OCI-LY3 (cell line): Measurements from ENCODE around the gene PRR30.
A peak's percentile ranks its signal among the peaks of the same experiment; 100 is the strongest.
"Not testable (repeated sequence)": the region's sequence is repeated elsewhere in the genome, so short reads cannot be mapped to it uniquely, and the experiment has no call there.

Source experiments
- H2AFZ ChIP-seq: fragments of 200-600, 300-600 bp; shearing (Covaris generic); 2 replicates; pipeline ENCODE4 v1.6.0; 2014; ENCODE audit warnings: antibody characterized with exemption, low read depth, low read length
- H3K27ac ChIP-seq: fragments of 200-600, 300-600 bp; sonication (generic); 2 replicates; pipeline ENCODE4 v1.5.1; 2014; ENCODE audit warnings: mild to moderate bottlenecking, low read length, moderate library complexity, mixed read lengths
- H3K27me3 ChIP-seq: fragments of 200-600, 300-600 bp; sonication (generic); 2 replicates; pipeline ENCODE4 v1.6.1; 2014; ENCODE audit warnings: low read depth, low read length, mixed read lengths
- H3K36me3 ChIP-seq: fragments of 200-600, 300-600 bp; sonication (generic); replicated peaks from 2 replicates; pipeline ENCODE3; 2014; ENCODE audit warnings: low read depth, low read length, mixed read lengths
- H3K4me1 ChIP-seq: fragments of 300-600, 200-600 bp; sonication (generic); 2 replicates; pipeline ENCODE4 v1.6.1; 2014; ENCODE audit warnings: low read length, mixed read lengths
- H3K4me2 ChIP-seq: fragments of 200-600, 300-600 bp; sonication (generic); 2 replicates; pipeline ENCODE4 v1.6.1; 2014; ENCODE audit warnings: low read length, mixed read lengths
- H3K4me3 ChIP-seq: fragments of 300-600, 200-600 bp; sonication (generic); 2 replicates; pipeline ENCODE4 v1.5.1; 2014; ENCODE audit warnings: antibody characterized with exemption, mild to moderate bottlenecking, low read length, moderate library complexity
- H3K79me2 ChIP-seq: fragments of 300-600, 200-600 bp; shearing (Covaris generic); 2 replicates; pipeline ENCODE4 v1.6.1; 2014; ENCODE audit warnings: mild to moderate bottlenecking, low read length, mixed read lengths
- H3K9ac ChIP-seq: fragments of 300-600, 200-600 bp; shearing (Covaris generic); 2 replicates; pipeline ENCODE4 v1.6.0; 2014; ENCODE audit warnings: mild to moderate bottlenecking, low read length, moderate library complexity
- H3K9me3 ChIP-seq: fragments of 200-600, 300-600 bp; shearing (Covaris generic); 2 replicates; pipeline ENCODE4 v1.6.1; 2014; ENCODE audit warnings: low read length, mixed read lengths; ENCODE audit not compliant: insufficient read depth
- H4K20me1 ChIP-seq: fragments of 200-600, 300-600 bp; sonication (generic); 2 replicates; pipeline ENCODE4 v1.6.1; 2016; ENCODE audit warnings: low read length, mixed read lengths; ENCODE audit not compliant: insufficient read depth
- CTCF ChIP-seq: fragments of 200-600, 300-600 bp; sonication (generic); IDR thresholded peaks from 2 replicates; pipeline ENCODE4 v1.5.1; 2014; ENCODE audit warnings: antibody characterized with exemption, low read length, low read depth
- EZH2phosphoT487 ChIP-seq: fragments of 200-600 bp; shearing (Covaris generic); IDR thresholded peaks from 2 replicates; pipeline ENCODE4 v1.6.1; 2018; ENCODE audit warnings: antibody characterized with exemption, mixed run types, low read depth

The PRR30 gene

DNA sequence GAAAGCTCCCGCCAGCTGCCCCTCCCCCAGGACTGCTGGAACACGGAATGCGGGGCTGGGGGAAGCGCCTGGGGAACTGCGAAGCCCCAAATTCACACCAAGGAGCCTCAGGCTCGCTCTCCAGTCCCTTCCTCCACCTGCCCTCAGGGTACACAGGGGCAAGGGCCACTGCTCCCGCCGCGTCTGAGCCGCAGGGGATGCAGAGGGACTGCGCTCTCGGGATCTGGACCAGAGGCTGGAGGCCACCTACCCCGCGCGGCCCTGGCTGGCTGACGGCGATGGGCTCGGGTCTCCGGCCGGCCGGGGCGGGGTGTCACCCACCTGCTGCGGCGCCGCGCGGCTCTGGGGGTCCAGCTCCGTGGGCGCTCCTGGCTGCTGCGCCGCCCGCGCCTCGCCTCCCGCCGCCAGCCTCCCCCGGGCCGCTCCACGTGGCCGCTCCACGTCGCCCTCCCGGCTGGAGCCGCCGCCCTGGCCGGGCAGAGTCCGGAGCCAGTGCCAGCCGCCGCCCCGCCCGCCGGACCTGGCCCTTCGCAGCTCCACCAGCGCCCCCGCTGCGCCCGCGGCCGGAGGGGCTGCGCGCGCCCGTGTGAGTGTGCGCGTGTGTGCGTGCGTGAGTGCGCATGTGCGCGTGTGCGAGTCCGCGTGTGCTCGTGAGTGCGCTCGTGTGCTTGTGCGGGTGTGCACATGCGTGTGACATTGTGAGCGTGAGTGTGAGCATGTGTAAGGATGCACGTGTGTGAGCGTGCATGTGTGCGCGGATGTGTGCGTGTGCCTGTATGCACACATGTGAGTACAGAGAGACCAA lies 20.5 kb downstream of the PRR30 start, which contains the start of gene CGREF1:
Gene CGREF1, minus strand, starts transcription at position 604 of the 805 bp plus-strand sequence. CDS start 14,762 bp downstream, outside the sequence.
- Histone ChIP-seq H3K4me3 (peak within 1 kb of the TSS; percentile 75), H3K79me2 (no peaks in the 10 kb centered on the region), H3K27me3 (peaks cover 6% of the 10 kb centered on the region), H3K27ac (no peak within 1 kb of the TSS), H3K36me3 (no peaks in the 10 kb centered on the region), H3K9ac (peak within 1 kb of the TSS; percentile 61), H2AFZ (peak within 1 kb of the TSS; percentile 80), H3K9me3 (no peaks in the 10 kb centered on the region), H4K20me1 (no peaks in the 10 kb centered on the region), H3K4me1 (peaks cover 11% of the 10 kb centered on the region), H3K4me2 (peak within 1 kb of the TSS; percentile 81)
- TF ChIP-seq EZH2phosphoT487, result no peak
- no peak for TF ChIP-seq CTCF

GRCh38 chr2:27117995-27118524 lies 21.1 kb downstream of the PRR30 start:
- Histone ChIP-seq H3K9ac (peak overlapping the region; percentile 61), H3K27ac (no peak overlapping the region), H3K4me1 (peaks cover 8% of the 10 kb centered on the region), H3K9me3 (no peaks in the 10 kb centered on the region), H4K20me1 (no peaks in the 10 kb centered on the region), H3K36me3 (no peaks in the 10 kb centered on the region), H3K79me2 (no peaks in the 10 kb centered on the region), H3K4me3 (peak overlapping the region; percentile 75), H3K27me3 (peaks cover 6% of the 10 kb centered on the region), H3K4me2 (peak overlapping the region; percentile 81), H2AFZ (0 out of 2 replicates have a peak overlapping the region, but pooled peaks have one; percentile 18)
- TF ChIP-seq CTCF, result no peak
- no peak for TF ChIP-seq EZH2phosphoT487

GRCh38 chr2:27115519-27115918 lies 23.7 kb downstream of the PRR30 start:
- no peaks in the 10 kb centered on the region for H3K9me3 ChIP-seq
- H3K36me3 ChIP-seq, result no peaks in the 10 kb centered on the region
- no peaks in the 10 kb centered on the region for H3K27me3 ChIP-seq
- H2AFZ ChIP-seq, result no peak overlapping the region
- TF ChIP-seq CTCF, result no peak
- no peak for TF ChIP-seq EZH2phosphoT487
- no peak overlapping the region for H3K4me3 ChIP-seq
- no peak overlapping the region for H3K9ac ChIP-seq
- no peak overlapping the region for H3K27ac ChIP-seq
- no peak overlapping the region for H3K4me2 ChIP-seq
- H3K79me2 ChIP-seq, result no peaks in the 10 kb centered on the region
- H4K20me1 ChIP-seq, result no peaks in the 10 kb centered on the region
- peaks cover 6% of the 10 kb centered on the region; the same call in 1 of the 2 replicates for H3K4me1 ChIP-seq

- not testable (repeated sequence) for H3K4me1 ChIP-seq, H3K27ac ChIP-seq
Measured at GRCh38 chr2:27111392-27112078, 27.7 kb downstream of the PRR30 start.

DNA sequence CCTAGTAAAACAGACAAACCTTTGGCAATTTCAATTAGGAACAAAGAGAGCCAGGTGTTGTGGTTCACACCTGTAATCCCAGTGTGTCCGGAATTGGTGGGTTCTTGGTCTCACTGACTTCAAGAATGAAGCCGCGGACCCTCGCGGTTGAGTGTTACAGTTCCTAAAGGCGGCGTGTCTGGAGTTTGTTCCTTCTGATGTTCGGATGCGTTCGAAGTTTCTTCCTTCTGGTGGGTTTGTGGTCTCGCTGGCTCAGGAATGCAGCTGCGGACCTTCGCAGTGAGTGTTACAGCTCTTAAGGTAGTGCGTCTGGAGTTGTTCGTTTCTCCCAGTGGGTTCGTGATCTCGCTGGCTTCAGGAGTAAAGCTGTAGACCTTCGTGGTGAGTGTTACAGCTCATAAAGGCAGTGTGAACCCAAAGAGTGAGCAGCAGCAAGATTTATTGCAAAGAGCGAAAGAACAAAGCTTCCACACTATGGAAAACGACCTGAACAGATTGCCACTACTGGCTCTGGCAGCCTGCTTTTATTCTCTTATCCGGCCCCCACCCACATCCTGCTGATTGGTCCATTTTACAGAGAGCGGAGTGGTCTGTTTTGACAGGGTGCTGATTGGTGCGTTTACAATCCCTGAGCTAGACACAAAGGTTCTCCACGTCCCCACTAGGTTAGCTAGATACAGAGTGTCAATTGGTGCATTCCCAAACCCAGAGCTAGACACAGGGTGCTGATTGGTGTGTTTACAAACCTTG lies 28.4 kb downstream of the PRR30 start:
- not testable (repeated sequence) for H3K9ac ChIP-seq, H4K20me1 ChIP-seq, H3K27ac ChIP-seq, H3K4me1 ChIP-seq, H3K4me2 ChIP-seq, H3K79me2 ChIP-seq, H3K9me3 ChIP-seq, H3K36me3 ChIP-seq, H3K4me3 ChIP-seq, H3K27me3 ChIP-seq, H2AFZ ChIP-seq

More at GRCh38 chr2:27111392-27112078, 27.7 kb downstream of the PRR30 start:
- H3K4me2 ChIP-seq, H3K9me3 ChIP-seq, H3K4me3 ChIP-seq, H3K27me3 ChIP-seq, H3K36me3 ChIP-seq, H2AFZ ChIP-seq, H3K79me2 ChIP-seq, H4K20me1 ChIP-seq, H3K9ac ChIP-seq: not testable (repeated sequence)
